HG03378 (cell line): Measurements from ENCODE around the gene CCL2.
"Not testable (repeated sequence)": the region's sequence is repeated elsewhere in the genome, so short reads cannot be mapped to it uniquely, and the experiment has no call there.

Experiments used
- ATAC-seq: cut with Tn5 transposase; IDR thresholded peaks from one replicate; pipeline ENCODE4 v1.9.1; 2021; ENCODE audit warnings: mild to moderate bottlenecking, moderate library complexity; ENCODE audit not compliant: unreplicated experiment

CCL2 gene

GRCh38 chr17:34254651-34255380, at the start of gene CCL2:
TSS of gene CCL2 (plus strand) at chr17:34255285. CDS start at chr17:34255350, 65 bp downstream.
- ATAC-seq: no peak

GRCh38 chr17:34205401-34205800, 49.7 kb upstream of the CCL2 start:
- no peak for ATAC-seq

- ATAC-seq: no peak
Measured at GRCh38 chr17:34206569-34206968, 48.5 kb upstream of the CCL2 start.

GRCh38 chr17:34207572-34207971, 47.5 kb upstream of the CCL2 start:
- ATAC-seq: no peak

GRCh38 chr17:34218748-34219147, 36.3 kb upstream of the CCL2 start:
- ATAC-seq: no peak

- no peak for ATAC-seq
Measured at GRCh38 chr17:34219405-34219804, 35.7 kb upstream of the CCL2 start.

GRCh38 chr17:34220045-34220751, 34.9 kb upstream of the CCL2 start:
- ATAC-seq: no peak

- no peak for ATAC-seq
Measured at GRCh38 chr17:34220752-34221395, 34.2 kb upstream of the CCL2 start.

GRCh38 chr17:34221411-34221810, 33.7 kb upstream of the CCL2 start:
- ATAC-seq: no peak

- no peak for ATAC-seq
Measured at GRCh38 chr17:34222722-34223497, 32.2 kb upstream of the CCL2 start.

- ATAC-seq: no peak
Measured at GRCh38 chr17:34225046-34225445, 30.0 kb upstream of the CCL2 start.

GRCh38 chr17:34226011-34226743, 28.9 kb upstream of the CCL2 start:
- no peak for ATAC-seq

GRCh38 chr17:34226744-34227034, 28.4 kb upstream of the CCL2 start:
- ATAC-seq: no peak

- not testable (repeated sequence) for ATAC-seq
Measured at GRCh38 chr17:34227293-34227692, 27.8 kb upstream of the CCL2 start.

- ATAC-seq: no peak
Measured at GRCh38 chr17:34227707-34228106, 27.4 kb upstream of the CCL2 start.

GRCh38 chr17:34228781-34229180, 26.3 kb upstream of the CCL2 start:
- no peak for ATAC-seq

- no peak for ATAC-seq
Measured at GRCh38 chr17:34230342-34230741, 24.7 kb upstream of the CCL2 start.

- ATAC-seq: no peak
Measured at GRCh38 chr17:34234616-34235015, 20.5 kb upstream of the CCL2 start.

- no peak for ATAC-seq
Measured at GRCh38 chr17:34235389-34236028, 19.6 kb upstream of the CCL2 start.

GRCh38 chr17:34236281-34236892, 18.7 kb upstream of the CCL2 start:
- ATAC-seq: no peak
